Limb (tissue), 2 donors: ENCODE data around the gene ABCC1.

Experiments used
- DNase-seq, 2 donors: peaks; one replicate each; pipeline ENCODE4 v3.0.0-alpha.2; 2016; ENCODE audit errors: extremely low spot score in 2 of 2

The ABCC1 gene

GRCh38 chr16:15993128-15993527 lies 43.7 kb downstream of the ABCC1 start:
- no peak for DNase-seq

GRCh38 chr16:15993541-15993940 lies 44.1 kb downstream of the ABCC1 start:
- DNase-seq: no peak

GRCh38 chr16:15993946-15994665 lies 44.7 kb downstream of the ABCC1 start:
- DNase-seq: peak in 1 of 2 donors; percentile 5

- DNase-seq: no peak
These were observed 47.2 kb downstream of the ABCC1 start for GRCh38 chr16:15996432-15997109.

- DNase-seq: no peak
These were observed 51.3 kb downstream of the ABCC1 start for GRCh38 chr16:16000685-16001084.

GRCh38 chr16:16001596-16002255 lies 52.3 kb downstream of the ABCC1 start:
- DNase-seq: no peak

- no peak for DNase-seq
These were observed 54.4 kb downstream of the ABCC1 start for GRCh38 chr16:16003719-16004313.

- DNase-seq: peak in 1 of 2 donors; percentile 27
These were observed 54.9 kb downstream of the ABCC1 start for GRCh38 chr16:16004314-16004749.

GRCh38 chr16:16005721-16006120 lies 56.3 kb downstream of the ABCC1 start:
- no peak for DNase-seq

GRCh38 chr16:16006650-16007049 lies 57.2 kb downstream of the ABCC1 start:
- no peak for DNase-seq

GRCh38 chr16:16007743-16008111 lies 58.3 kb downstream of the ABCC1 start:
- DNase-seq: no peak

GRCh38 chr16:16008666-16009065 lies 59.2 kb downstream of the ABCC1 start:
- no peak for DNase-seq

- no peak for DNase-seq
These were observed 60.0 kb downstream of the ABCC1 start for GRCh38 chr16:16009401-16009800.

GRCh38 chr16:16010194-16010593 lies 60.8 kb downstream of the ABCC1 start:
- DNase-seq: no peak

- no peak for DNase-seq
These were observed 62.7 kb downstream of the ABCC1 start for GRCh38 chr16:16012144-16012543.

GRCh38 chr16:16013812-16014211 lies 64.4 kb downstream of the ABCC1 start:
- no peak for DNase-seq

GRCh38 chr16:16014329-16015224 lies 65.2 kb downstream of the ABCC1 start:
- DNase-seq: no peak

- no peak for DNase-seq
These were observed 66.4 kb downstream of the ABCC1 start for GRCh38 chr16:16015849-16016248.

GRCh38 chr16:16016388-16016964 lies 67.1 kb downstream of the ABCC1 start:
- DNase-seq: no peak

GRCh38 chr16:16017812-16018211 lies 68.4 kb downstream of the ABCC1 start:
- DNase-seq: no peak

- no peak for DNase-seq
These were observed 69.3 kb downstream of the ABCC1 start for GRCh38 chr16:16018705-16019104.
